Embryonic facial prominence (tissue), 1 donor: ENCODE data around the gene CRYGA.
"Not testable (repeated sequence)": the region's sequence is repeated elsewhere in the genome, so short reads cannot be mapped to it uniquely, and the experiment has no call there.

Experiments
- DNase-seq: peaks from one replicate; pipeline ENCODE4 v3.0.0-alpha.2; 2016; ENCODE audit errors: extremely low spot score

CRYGA gene

GRCh38 chr2:208164951-208165755, 1.8 kb upstream of the CRYGA start:
- DNase-seq = no peak

- no peak for DNase-seq
Measured at GRCh38 chr2:208156439-208156838, 7.0 kb downstream of the CRYGA start.

GRCh38 chr2:208153156-208153555, 10.2 kb downstream of the CRYGA start:
- no peak for DNase-seq

- no peak for DNase-seq
Measured at GRCh38 chr2:208150956-208151355, 12.4 kb downstream of the CRYGA start.

GRCh38 chr2:208150094-208150493, 13.3 kb downstream of the CRYGA start:
- DNase-seq = no peak

GRCh38 chr2:208148803-208149202, 14.6 kb downstream of the CRYGA start:
- DNase-seq = no peak

- DNase-seq = no peak
Measured at GRCh38 chr2:208147759-208148158, 15.6 kb downstream of the CRYGA start.

- no peak for DNase-seq
Measured at GRCh38 chr2:208147008-208147407, 16.4 kb downstream of the CRYGA start.

GRCh38 chr2:208146006-208146405, 17.4 kb downstream of the CRYGA start, which contains the start of gene CRYGB:
TSS of gene CRYGB (minus strand) at chr2:208146158. CDS start at chr2:208146120, 38 bp downstream.
- DNase-seq = no peak

- no peak for DNase-seq
Measured at GRCh38 chr2:208142925-208143799, 20.2 kb downstream of the CRYGA start.

- peak; percentile 20 for DNase-seq
Measured at GRCh38 chr2:208142240-208142924, 21.0 kb downstream of the CRYGA start.

- no peak for DNase-seq
Measured at GRCh38 chr2:208139447-208139846, 23.9 kb downstream of the CRYGA start.

GRCh38 chr2:208138334-208138733, 25.1 kb downstream of the CRYGA start:
- not testable (repeated sequence) for DNase-seq

GRCh38 chr2:208136716-208137094, 26.7 kb downstream of the CRYGA start:
- DNase-seq = no peak

- no peak for DNase-seq
Measured at GRCh38 chr2:208135794-208136715, 27.3 kb downstream of the CRYGA start.

- no peak for DNase-seq
Measured at GRCh38 chr2:208134928-208135586, 28.3 kb downstream of the CRYGA start.

GRCh38 chr2:208130712-208131110, 32.7 kb downstream of the CRYGA start:
- DNase-seq = no peak

GRCh38 chr2:208129744-208130711, 33.4 kb downstream of the CRYGA start, which contains the start of gene CRYGC:
TSS of gene CRYGC (minus strand) at chr2:208129828. CDS start at chr2:208129792, 36 bp downstream.
- DNase-seq = no peak

GRCh38 chr2:208128136-208128535, 35.3 kb downstream of the CRYGA start:
- no peak for DNase-seq
